Measurements from ENCODE around the gene TTC1. TPM values are rescaled to one million over a fixed set of nuclear protein-coding genes. Genes with fewer than 3 reads are reported as not detected.

Gene TTC1
- total RNA-seq, 1 experiment from 2014 or later: 53.0 TPM

DNA sequence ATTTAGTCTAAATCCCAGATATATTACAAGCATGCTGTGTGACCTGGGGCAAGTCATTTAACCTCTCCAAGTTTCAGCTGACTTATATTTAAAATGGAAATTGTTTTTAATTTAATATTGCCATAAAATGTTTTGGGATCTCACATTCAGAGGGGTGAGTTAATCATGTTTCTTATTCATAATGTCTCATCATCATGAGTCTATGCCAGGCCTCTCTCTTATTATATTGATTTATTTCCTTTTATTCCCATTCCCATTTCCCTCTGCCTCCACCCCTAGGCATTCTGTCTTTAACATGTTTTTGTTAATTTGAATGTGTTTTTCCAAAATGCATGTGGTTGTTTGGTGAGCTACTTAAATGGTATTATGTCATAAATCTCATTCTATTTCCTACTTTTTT, 39.0 kb upstream of the TTC1 start:
- H3K4me3 ChIP-seq (ENCODE audit: low read depth, low read length): no peak overlapping the region
- H3K27me3 ChIP-seq (replicated peaks; ENCODE audit: control insufficient read depth, insufficient read depth, low read length): no peaks in the 10 kb centered on the region; the same call in 1 of the 2 replicates
- POLR2A ChIA-PET: no interaction called here
- Mint-ChIP-seq H3K36me3 (ENCODE audit: insufficient read depth, unreplicated experiment) (no peaks in the 10 kb centered on the region), H3K27me3 (ENCODE audit: insufficient read depth, unreplicated experiment) (peaks cover 37% of the 10 kb centered on the region), H3K4me1 (ENCODE audit: low read depth, unreplicated experiment) (no peaks in the 10 kb centered on the region), H3K27ac (ENCODE audit: unreplicated experiment) (no peak overlapping the region), H3K9me3 (ENCODE audit: unreplicated experiment) (no peaks in the 10 kb centered on the region), H3K4me3 (ENCODE audit: unreplicated experiment) (no peak overlapping the region)
- H3K36me3 ChIP-seq (ENCODE audit: control insufficient read depth, insufficient read depth, low read length): no peaks in the 10 kb centered on the region
- no peak for DNase-seq
- no peaks in the 10 kb centered on the region for H3K9me3 ChIP-seq
- intact Hi-C loops (cut with micrococcal nuclease; ENCODE audit: unreplicated experiment): no loop called here
- BruUV-seq (replicated peaks): no TSS peak
- CTCF ChIA-PET: no interaction called here
- TF ChIP-seq CTCF (IDR thresholded peaks at IDR 0.05; ENCODE audit: insufficient read depth in 1 of 2, low read depth in 1 of 2, low read length in 1 of 2, severe bottlenecking in 1 of 2, unreplicated experiment in 1 of 2): no peak
- peaks cover 8% of the 10 kb centered on the region; the same call in 1 of the 2 replicates for H3K4me1 ChIP-seq

GRCh38 chr5:159971038-159971437, 37.9 kb upstream of the TTC1 start:
- H3K27ac Mint-ChIP-seq (ENCODE audit: unreplicated experiment): no peak overlapping the region

DNA sequence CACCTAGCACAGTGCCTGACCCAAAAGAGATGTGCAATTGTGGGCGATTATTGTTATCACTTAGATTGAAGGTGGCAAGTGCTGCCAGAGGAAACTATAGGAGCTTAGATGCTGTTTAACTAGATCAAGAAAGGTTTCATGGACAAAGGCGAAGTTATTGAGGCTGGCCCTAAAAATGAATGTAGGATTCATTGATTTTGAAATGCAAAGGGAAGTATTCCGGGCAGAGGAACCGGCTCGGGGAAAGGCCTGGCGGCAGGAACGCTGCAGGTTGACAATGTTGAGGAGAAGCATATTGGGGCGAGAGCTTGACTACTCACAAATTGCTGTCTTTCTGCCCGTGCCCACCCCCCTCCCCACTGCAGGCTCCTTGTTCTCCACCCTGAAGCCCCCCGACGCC, 37.4 kb upstream of the TTC1 start:
- no peaks in the 10 kb centered on the region for H3K4me1 Mint-ChIP-seq (ENCODE audit: low read depth, unreplicated experiment)
- no peak for TF ChIP-seq CTCF (IDR thresholded peaks at IDR 0.05; ENCODE audit: insufficient read depth in 1 of 2, low read depth in 1 of 2, low read length in 1 of 2, severe bottlenecking in 1 of 2, unreplicated experiment in 1 of 2)
- ChIA-PET POLR2A (no interaction called here), CTCF (no interaction called here)
- no peak overlapping the region for H3K27ac Mint-ChIP-seq (ENCODE audit: unreplicated experiment)
- H3K9me3 ChIP-seq: no peaks in the 10 kb centered on the region
- BruUV-seq (replicated peaks): no TSS peak
- no peak for DNase-seq
- peaks cover 8% of the 10 kb centered on the region; the same call in 1 of the 2 replicates for H3K4me1 ChIP-seq
- H3K4me3 ChIP-seq (ENCODE audit: low read depth, low read length): no peak overlapping the region
- H3K36me3 ChIP-seq (ENCODE audit: control insufficient read depth, insufficient read depth, low read length): no peaks in the 10 kb centered on the region
- no peaks in the 10 kb centered on the region for H3K27me3 ChIP-seq (replicated peaks; ENCODE audit: control insufficient read depth, insufficient read depth, low read length)
- H3K36me3 Mint-ChIP-seq (ENCODE audit: insufficient read depth, unreplicated experiment): no peaks in the 10 kb centered on the region
- H3K27me3 Mint-ChIP-seq (ENCODE audit: insufficient read depth, unreplicated experiment): peaks cover 38% of the 10 kb centered on the region
- no peaks in the 10 kb centered on the region for H3K9me3 Mint-ChIP-seq (ENCODE audit: unreplicated experiment)
- H3K4me3 Mint-ChIP-seq (ENCODE audit: unreplicated experiment): peak overlapping the region; percentile 50
- intact Hi-C loops (cut with micrococcal nuclease; ENCODE audit: unreplicated experiment): no loop called here

More at GRCh38 chr5:159971038-159971437, 37.9 kb upstream of the TTC1 start:
- no peaks in the 10 kb centered on the region for H3K4me1 Mint-ChIP-seq (ENCODE audit: low read depth, unreplicated experiment)
- intact Hi-C loops (cut with micrococcal nuclease; ENCODE audit: unreplicated experiment): no loop called here
- BruUV-seq (replicated peaks): no TSS peak
- no peaks in the 10 kb centered on the region for H3K36me3 ChIP-seq (ENCODE audit: control insufficient read depth, insufficient read depth, low read length)
- H3K9me3 ChIP-seq: no peaks in the 10 kb centered on the region
- H3K9me3 Mint-ChIP-seq (ENCODE audit: unreplicated experiment): no peaks in the 10 kb centered on the region
- H3K4me3 ChIP-seq (ENCODE audit: low read depth, low read length): no peak overlapping the region
- H3K27me3 Mint-ChIP-seq (ENCODE audit: insufficient read depth, unreplicated experiment): peaks cover 37% of the 10 kb centered on the region
- TF ChIP-seq CTCF (IDR thresholded peaks at IDR 0.05; ENCODE audit: insufficient read depth in 1 of 2, low read depth in 1 of 2, low read length in 1 of 2, severe bottlenecking in 1 of 2, unreplicated experiment in 1 of 2): no peak
- peak overlapping the region; percentile 50 for H3K4me3 Mint-ChIP-seq (ENCODE audit: unreplicated experiment)
- no peaks in the 10 kb centered on the region for H3K27me3 ChIP-seq (replicated peaks; ENCODE audit: control insufficient read depth, insufficient read depth, low read length)
- ChIA-PET POLR2A (no interaction called here), CTCF (no interaction called here)
- peaks cover 8% of the 10 kb centered on the region; the same call in 1 of the 2 replicates for H3K4me1 ChIP-seq
- no peaks in the 10 kb centered on the region for H3K36me3 Mint-ChIP-seq (ENCODE audit: insufficient read depth, unreplicated experiment)
- DNase-seq: no peak

Measured in Caco-2 (cell line).